T-helper 1 cell (primary cell): ENCODE results near the gene SLC25A1.

Experiments used
- DNase-seq, 5 donors: peaks; one replicate each; pipeline ENCODE4 v3.0.0-alpha.2; 2012 to 2020
- total RNA-seq, 4 donors: gene quantifications; one replicate each; lab custom pipeline; 2026; lab: John Stamatoyannopoulos, UW

SLC25A1 gene
- 13.8 to 22.3 (median 18.6) reads per million in 4 donors for total RNA-seq

DNA sequence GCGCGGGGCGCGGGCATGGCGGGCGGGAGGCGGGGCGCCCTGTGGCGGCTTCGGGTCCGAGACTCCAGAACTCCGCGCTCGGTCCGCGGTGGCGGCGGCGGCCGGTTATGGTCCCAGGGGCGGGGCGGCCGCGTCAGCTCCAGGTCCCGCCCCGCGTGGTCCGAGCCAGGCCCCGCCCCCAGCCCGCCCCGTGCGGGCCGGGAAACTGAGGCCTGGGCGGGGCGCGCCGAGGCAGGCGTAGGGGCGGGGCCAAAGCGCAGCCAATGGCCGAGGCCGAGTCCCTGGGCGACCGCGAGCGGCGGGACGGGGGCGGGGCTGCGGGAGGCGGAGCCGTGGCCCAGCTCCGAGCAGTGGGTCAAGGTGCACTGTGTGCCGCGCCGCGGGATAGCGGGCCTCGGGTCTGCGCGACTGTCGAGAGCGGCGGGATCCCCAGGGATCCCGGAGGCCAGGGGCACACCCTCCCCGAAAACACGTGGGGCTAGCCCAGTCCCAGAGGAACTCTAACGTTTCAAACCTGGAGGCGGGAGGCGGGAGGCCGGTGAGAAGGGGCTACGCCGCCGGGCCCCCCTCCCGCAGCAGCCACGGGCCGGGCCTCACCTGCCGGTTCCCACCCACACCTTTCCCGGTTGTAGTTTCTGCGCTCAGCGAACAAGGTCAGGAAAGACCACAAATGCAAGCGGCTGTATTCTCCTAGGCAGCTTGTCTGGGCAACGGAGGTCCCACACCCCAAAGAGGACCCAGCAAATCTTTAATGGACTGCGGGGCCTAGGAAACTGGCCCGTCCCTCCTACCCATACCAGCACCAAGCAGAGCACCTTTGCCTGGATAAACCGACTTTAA lies at the start of gene SLC25A1:
TSS of gene SLC25A1 (minus strand) at position 80 of the 840 bp plus-strand sequence. CDS start at position 17, 63 bp downstream.
- peak; percentile 59 to 86 (median 66) for DNase-seq

DNA sequence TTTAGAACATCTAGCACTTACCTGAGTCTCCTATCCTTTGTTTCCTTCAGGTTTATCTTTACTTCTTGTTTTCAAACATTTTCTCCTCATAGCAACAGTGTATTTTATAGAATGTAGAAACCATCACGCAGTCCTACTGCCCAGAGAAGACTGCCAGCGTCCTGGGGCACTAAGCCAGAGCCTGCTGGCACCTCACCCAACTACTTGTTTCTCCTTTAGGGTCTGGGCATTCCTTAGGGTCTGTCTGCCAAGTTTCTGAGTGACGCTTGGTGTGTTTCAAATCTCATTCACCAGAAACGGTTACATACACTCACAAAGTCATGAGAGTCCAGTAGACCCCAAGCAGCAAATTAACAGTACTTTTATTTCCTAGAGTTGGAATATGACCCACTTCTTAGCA lies 49.6 kb upstream of the SLC25A1 start:
- no peak for DNase-seq

DNA sequence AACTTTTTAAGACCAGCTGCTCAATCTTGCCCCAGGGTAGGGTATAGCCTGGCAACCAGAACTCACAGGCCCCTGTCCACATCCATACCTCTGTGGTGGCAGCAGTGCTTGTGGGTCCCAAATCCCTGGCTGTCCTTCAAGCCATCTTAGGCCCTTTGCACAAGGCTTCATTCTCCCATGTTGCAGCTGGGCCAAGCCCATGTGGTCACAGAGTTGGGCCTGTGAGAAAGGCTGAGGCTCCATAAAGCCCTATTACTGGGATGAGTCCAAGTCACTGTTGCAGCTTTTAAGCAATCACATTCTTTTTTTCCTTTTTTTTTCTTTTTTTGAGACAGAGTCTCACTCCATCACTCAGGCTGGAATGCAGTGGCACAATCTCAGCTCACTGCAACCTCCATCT lies 47.9 kb upstream of the SLC25A1 start:
- no peak for DNase-seq

DNA sequence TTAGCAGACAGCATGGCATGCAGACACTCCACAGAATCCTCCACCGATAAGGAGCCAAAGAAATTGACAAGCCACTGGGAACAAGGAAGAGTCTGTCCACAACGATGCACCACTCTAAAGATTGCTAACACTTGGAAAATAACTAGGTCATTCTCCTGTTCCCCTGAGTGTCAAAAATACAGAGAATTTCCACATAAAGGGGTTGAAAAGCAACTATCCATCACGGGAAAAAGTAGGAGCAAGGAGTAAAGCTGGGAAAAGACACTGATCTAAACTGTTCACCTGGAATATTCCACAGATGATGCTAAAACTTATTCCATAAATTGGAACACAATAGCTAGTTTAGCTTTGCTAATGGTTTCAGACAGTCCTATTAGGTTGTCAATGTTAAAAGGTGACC lies 47.0 kb upstream of the SLC25A1 start:
- DNase-seq: no peak

DNA sequence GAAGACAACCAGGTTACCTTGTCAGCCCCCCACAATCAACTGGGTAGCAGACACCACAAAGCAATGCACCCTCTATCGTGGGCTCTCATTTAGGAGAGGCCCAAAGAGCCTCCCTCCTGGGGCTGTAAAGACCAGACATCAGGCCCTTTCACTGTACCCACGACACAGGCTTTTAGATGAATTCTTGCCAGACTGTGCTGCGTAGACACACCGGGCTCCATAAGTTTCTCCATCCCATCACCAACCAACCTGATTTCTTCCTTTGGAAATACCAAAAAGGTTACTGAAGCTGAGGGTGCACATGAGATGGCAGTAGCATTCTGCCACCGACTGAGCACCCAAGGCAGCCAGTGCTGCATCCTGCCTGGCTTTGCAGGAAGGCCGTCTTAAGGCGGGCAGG lies 46.4 kb upstream of the SLC25A1 start:
- no peak for DNase-seq

DNA sequence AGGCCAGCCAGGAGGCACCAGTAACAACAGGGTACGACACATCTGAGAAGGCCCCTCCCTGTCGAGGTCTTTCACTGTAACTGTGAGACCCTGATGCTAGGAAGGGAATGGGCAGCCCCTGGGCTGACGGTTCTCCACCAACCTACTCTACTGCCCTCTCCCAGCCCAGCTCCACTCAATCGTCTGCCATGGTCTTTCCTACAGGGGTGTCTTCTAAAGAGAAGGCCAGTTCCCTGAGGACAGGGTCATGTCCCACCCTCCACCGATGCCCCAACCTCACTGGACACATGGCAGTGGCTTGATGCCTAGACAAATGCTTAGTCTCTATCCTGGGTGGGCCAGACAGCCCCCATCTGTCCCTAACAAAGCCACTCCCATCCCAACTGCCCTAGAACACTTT lies 46.0 kb upstream of the SLC25A1 start:
- DNase-seq: no peak

DNA sequence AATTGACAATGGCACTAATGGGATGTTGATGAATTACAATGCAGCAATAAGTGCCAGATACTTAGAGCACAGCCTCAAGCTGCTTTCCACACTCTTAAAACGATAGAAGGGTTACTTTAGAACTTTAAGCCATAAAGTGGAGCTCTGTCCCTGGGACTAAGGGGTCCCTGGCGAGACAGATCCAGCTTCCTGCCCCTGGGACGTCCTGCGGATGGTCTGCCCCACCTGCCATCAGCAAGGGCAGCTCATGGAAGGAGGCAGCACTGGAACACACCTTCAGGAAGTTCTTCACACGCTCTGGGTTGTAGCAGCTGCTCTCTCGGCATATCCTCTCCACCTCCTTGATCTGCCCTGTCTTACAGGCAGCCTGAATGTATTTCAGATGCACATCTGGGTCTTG lies 45.1 kb upstream of the SLC25A1 start:
- no peak for DNase-seq

DNA sequence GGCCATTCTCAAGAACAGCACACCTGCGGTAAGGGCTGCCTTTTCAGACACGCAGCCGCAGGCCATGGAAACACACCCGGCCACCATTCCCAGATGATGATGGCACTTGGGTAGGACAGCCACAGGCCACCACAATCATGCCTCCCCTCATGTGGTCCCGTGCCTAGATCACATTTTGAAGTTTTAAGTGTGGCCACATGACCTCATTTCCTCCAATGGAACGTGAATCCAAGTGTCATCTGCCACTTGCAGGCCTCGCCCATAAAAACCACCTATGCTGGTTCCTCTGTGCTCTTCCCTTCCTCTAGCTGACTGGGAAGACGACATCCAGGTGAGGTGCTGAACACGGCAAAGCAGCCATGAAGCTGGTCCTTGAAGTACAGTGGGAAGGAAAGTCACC lies 44.6 kb upstream of the SLC25A1 start:
- DNase-seq: no peak

DNA sequence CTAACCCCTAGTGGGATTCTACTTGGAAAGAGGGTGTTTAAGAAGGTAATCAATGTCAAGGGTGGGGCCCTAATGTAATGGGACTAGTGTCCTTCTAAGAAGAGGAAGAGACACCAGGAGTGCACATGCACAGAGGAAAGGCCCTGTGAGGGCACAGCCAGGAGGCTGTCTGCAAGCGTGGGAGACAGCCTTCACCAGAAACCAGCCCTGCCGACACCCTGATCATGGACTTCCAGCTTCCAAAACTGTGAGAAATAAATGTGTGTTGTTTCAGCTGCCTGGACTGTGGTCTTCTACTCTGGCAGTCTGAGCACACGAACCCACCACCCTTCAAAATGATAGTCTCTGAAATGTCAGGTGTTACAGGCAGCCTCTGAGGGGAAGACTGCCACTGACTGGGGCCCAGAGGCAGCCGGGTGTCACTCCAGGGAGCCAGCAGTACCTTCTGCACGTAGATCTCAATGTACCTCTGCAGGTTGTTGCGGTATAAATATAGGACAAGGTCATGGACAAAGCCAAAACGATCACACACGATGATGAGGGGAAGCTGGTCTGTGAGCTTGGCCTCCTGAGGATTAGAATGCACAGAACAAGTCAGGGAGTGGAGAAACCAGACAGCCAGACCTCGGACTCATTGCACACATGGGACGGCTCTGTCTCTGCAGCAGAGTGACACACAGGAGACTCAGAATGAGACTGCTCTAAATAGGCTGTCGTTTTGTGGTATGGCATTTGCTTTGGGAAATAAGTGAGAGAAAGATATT lies 43.9 kb upstream of the SLC25A1 start:
- no peak for DNase-seq

DNA sequence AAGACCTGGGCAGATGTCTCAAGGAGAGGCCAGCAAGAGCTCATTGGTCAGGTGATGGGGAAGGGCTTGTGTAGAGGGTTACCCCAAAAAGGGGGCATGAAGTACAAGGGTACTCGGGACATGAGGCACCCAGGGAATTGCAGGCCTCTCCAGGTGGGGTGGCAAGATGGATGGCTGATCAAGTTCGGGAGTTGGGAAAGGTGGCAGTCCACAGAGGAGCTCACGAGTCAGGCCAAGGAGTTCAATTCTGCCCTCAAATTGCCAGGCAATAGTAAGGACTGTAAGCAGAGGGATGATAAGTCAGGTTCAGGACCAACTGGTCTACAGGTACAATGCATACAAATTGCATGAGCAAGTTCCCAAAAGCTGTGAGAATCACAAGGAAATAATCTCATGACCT lies 42.3 kb upstream of the SLC25A1 start:
- no peak for DNase-seq

DNA sequence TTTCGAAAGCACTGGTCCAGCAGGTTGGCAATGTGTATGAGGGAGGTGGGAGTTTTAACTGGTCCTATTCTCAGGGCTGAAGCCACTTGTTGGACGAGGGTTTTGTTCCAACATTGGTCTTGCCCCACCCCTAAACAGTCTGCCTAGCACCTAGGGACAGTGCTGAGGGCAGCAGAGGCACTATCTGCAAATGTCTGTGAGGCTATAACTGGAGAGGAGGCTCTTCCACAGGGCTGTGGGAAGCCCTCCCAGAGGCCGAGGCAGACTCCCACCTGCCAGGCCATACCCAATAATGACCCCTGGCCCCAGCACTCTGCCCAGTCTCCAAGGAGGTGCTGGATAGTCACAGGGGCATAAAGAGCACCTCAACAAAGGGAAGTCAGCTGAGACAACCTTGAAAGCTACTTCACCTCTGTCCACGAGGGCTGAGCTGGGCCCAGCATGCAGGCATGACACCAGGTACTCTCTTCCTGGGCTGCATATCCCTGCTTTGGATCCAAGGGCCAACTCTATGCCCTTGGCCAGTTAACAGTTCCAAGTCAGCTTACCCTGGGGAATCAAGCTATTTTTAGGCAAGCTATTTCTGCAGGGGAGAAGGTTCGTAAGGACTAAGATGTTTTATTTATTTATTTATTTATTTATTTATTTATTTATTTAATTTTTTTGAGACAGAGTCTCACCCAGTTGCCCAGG lies 40.2 kb upstream of the SLC25A1 start:
- DNase-seq: no peak

DNA sequence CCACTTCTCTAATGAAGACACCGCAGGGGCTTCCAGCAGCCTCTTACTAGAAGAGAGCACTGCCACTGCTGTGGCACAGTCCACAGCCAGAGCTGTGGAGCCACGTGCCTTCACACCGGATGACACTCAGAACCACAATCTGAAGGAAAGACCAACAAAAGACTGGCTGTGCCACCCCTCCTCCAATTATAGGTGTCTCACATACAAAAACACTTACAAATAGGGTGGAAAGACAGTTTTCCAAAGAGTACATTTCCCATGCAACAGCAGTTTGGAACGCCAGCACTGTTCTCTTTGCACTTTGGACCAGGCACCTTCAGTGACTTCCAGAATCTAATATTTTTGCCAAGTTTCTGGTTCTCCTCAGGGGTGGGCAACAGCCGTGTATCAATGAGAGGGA lies 38.0 kb upstream of the SLC25A1 start:
- no peak for DNase-seq

DNA sequence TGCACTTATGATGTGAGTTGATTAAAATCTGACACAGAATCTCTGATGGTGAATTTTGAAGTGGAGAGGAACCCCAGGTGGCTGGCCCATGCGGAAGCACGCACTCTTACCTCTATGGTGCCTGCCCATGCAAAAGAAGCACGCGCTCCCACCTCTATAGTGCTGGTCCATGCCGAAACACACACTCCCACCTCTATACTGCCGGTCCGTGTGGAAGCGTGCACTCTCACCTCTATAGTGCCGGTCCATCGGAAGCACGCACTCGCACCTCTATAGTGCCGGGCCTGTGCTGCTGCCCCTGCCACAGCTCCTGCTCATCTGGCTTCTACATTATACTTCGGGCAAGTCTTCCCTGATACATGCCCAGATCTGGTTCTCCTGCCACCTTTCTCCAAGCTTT lies 36.8 kb upstream of the SLC25A1 start:
- no peak for DNase-seq

DNA sequence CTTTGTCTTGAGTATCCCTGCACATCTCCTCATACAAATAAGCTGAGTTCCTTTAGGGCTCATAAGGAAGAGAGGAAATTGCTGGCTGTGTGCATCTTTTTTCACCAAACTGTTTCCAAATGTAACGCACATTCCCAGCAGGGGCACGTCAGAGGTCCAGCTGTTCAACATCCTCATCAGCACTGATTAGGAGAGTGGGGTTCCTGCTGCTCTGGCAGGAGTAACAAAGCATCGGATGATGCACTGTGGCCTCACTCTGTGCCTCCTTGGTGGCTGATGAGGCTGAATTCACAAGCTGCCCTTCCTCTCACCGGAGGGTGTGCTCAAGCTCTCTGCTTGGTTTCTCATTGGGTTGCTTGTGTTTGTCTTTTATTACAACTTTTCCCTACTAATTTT lies 35.5 kb upstream of the SLC25A1 start:
- DNase-seq: no peak

DNA sequence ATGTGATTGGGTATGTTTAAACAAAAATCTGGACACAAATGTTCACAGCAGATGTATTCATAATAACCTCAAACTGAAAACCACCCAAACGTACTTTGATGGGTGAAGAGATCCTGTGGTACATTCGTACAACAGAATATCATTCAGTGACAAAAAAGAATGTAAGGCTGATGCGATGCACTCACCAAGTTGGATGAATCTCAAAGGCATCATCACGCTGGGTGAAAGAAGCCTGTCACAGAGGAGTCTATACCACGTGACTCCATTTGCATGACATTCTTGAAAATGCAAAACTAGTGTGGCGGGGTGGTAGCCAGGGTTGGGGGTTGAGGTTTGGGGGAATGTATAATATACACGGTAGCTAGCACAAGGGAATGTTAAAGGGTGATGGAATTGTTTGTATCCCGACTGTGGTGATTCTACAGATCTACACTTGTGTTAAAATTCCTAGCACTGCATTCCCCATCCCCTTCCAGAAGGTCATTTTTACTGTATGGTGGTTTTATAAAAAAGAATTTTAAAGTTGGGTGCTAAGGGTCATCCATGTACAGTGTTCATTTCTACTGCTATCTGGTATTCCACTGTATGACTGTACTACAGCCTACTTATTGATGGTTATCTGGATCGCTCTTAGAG lies 35.0 kb upstream of the SLC25A1 start:
- no peak for DNase-seq

DNA sequence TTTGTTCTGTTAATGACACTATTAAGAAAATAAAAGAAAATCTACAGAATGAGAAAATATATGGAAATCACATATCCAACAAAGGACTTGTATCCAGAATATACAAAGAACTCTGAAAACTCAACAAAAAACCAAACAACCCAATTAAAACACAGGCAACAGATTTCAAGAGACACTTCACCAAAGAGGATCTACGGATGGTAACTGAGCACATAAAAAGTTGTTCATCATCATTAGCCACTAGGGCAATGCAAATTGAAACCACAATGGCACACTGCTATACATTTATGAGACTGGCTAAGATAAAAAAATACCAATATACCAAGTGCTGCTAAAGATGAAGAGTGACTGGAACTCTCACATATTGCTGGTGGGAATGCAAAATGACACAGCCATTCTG lies 34.5 kb upstream of the SLC25A1 start:
- no peak for DNase-seq

DNA sequence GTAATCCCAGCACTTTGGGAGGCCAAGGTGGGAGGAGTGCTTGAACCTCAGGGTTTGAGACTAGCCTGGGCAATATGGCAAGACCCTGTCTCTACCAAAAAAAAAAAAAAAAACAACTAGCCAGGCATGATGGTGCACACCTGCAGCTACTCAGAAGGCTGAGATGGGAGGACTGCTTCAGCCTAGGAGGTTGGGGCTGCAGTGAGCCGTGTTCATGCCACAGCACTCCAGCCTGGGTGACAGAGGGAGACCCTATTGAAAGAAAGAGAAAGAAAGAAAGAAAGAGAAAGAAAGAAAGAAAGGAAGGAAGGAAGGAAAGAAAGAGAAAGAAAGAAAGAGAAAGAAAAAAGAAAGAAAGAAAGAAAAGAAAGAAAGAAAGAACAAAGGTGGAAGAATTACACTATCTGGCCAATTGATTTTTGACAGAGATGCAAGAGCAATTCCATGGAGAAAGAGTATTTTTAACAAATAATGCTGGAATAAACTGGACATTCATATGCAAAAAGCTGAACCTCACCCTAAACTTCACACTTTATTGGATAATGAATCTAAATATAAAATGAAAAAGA lies 33.9 kb upstream of the SLC25A1 start:
- DNase-seq: no peak

DNA sequence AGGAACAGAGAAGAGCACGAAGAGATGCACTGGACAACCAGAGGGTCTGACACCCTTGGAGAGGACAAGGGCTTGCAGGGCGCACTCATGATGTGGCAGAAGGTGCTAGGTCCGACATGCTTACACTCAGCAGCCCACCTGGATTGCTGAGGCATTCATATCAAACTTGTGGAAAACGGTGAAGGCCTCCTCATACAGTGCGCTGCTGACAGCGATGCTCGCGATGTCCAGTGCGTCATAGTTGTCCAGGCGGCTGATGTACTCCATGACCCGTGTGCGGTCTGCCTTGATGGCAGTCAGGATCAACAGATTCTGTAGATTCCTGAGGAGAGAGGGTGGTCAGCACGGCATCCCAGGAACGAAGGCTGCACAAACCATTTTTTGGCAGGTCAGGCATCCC lies 31.7 kb upstream of the SLC25A1 start:
- DNase-seq: no peak

DNA sequence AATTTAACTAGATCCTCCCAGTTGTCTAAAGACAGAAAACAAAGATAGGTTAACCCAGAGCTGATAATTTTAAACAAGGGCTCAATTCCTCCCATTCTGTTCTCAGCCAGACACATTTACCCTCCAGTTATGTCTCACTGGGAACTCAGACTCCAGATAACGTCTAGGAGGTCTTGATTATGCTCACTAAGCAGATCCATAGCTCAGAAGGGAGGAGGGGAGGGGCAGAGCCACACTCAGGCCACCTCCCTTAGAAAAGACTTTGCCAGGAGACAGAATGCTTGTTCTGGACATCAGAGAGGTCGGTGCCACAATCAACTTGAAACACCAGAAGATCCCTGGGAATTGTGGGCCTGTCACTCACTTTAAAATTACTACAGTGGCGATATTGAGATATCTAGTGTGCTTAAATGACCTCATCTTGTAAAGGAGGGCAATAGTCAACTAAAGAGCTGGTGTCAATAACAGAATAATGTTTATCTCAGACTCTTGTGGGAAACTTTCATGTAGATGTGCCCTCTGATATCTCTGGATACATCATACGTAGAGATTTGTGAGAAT lies 29.8 kb upstream of the SLC25A1 start:
- no peak for DNase-seq

DNA sequence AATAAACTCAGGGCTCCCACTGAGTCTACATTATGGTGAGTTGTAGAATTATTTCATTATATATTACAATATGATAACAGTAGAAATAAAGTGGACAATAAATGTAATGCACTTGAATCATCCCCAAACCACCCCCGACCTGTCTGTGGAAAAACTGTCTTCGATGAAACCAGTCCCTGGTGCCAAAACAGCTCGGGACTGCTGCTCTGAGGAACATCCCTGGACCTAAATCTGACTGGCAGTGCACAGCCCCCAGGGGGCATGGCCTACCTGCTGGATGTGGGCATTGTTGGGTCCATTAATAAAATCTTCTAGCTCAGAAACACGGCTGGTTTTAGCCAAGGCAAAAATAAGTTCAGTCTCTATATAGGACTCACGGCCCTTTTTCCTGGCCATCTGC lies 29.3 kb upstream of the SLC25A1 start:
- no peak for DNase-seq

DNA sequence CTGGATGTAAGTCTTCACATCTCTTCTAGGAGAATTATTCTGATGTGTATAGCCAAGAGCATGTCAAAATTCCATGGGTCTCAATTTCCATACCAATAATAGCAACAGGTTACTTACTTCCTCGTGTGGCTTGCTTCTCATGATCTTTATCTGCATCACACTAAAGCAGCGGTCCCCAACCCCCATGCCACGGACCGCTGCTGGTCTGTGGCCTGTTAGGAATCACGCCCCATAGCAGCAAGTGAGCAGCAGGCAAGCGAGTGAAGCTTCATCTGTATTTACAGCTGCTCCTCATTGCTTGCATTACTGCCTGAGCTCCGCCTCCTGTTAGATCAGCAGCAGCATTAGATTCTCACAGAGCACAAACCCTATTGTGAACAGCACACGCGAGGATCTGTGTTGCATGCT lies 28.9 kb upstream of the SLC25A1 start:
- no peak for DNase-seq

DNA sequence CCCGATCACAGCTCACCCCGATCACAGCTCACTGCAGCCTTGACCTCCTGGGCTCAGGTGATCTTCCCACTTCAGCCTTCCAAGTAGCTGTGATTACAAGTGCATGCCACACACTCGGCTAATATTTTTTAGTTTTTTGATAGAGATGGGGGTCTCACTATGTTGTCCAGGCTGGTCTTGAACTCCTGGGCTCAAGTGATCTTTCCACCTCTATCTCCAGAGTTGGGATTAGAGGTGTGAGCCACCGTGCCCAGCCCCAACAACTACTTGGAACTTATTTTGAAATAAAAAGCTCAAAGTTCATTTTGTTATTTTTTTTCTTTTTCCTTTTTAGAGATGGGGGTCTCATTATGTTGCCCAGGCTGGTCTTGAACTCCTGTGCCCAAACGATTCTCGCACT lies 27.8 kb upstream of the SLC25A1 start:
- no peak for DNase-seq
